Measurements from ENCODE around the gene PHOSPHO1.
"Not testable (repeated sequence)": the region's sequence is repeated elsewhere in the genome, so short reads cannot be mapped to it uniquely, and the experiment has no call there.

The PHOSPHO1 gene

DNA sequence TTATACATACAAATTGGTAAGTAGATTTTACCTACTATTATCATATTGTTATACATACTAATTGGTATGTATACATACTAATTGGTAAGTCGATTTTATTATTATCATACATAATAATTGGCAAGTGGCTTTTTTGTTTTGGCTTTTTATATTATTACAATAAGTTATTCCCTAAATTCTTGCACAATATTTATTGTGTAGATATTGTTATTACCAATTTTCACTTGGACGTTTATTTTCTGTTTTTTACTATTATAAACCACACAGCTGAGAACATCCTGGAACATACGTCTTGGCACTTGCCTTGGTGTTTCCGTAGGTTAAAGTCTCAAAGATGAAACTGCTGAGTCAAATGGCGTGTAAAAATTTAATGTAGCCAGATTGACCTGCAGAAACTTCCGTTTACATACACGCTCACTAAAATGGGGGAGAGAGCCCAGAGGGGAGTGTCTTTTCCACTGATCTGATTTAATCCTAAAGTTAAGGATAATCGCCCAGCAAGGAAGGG is 39.1 kb downstream of the PHOSPHO1 start:
- no peak for DNase-seq

DNA sequence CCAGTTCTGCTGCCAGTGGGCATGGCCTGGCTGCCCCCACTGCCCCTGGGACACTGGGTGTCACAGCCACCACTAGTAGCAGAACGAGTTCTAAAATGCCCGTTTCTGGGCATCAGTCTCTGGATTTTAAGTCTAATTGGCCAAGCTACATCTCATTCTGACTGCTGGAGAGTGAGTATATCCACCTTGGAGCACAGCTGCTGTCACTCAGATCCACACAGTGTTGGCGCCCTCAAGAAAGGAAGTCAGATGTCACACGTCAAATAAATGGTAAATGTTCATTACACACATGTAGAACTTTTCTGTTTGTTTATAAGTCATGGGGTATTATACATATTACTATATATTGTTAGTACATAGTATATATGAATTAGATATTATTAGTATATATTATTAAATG is 39.7 kb downstream of the PHOSPHO1 start:
- DNase-seq = no peak

DNA sequence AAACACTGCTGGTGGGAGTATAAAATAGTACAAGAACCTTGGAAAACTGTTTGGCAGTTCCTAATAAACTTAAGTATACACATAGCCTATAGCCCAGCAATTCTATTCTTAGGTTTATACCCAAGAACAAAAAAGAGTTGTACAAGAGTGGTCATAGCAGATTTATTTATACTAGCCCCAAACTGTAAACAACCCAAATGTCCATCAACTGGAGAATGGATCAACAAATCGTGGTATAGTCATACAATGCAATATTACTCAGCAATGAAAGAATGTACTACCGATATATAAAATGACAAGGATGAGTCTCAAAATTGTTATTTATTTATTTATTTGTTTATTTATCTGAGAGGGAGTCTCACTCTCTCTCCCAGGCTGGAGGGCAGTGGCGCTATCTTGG is 43.3 kb downstream of the PHOSPHO1 start:
- no peak for DNase-seq

DNA sequence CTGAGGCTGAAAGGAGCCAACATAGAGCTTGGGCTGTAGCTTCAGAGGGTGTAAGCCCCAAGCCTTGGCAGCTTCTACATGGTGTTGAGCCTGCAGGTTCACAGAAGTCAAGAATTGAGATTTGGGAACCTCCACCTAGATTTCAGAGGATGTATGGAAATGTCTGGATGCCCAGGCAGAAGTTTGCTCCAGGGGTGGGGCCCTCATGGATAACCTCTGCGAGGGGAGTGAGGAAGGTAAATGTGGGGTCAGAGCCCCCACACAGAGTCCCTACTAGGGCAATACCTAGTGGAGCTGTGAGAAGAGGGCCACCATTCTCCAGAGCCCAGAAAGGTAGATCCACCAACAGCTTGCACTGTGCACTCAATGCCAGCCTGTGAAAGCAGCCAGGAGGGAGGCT is 45.2 kb downstream of the PHOSPHO1 start:
- not testable (repeated sequence) for DNase-seq

DNA sequence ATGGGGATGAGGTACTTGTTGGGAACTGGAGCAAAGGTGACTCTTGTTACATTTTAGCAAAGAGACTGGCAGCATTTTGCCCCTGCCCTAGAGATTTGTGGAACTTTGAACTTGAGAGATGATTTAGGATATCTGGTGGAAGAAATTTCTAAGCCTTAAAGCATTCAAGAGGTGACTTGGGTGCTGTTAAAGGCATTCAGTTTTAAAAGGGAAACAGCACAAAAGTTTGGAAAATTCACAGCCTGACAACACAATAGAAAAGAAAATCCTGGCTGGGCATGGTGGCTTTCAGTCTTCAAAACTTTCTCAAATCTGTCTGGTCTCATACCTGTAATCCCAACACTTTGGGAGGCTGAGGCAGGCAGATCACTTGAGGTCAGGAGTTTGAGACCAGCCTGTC is 46.1 kb downstream of the PHOSPHO1 start:
- DNase-seq = not testable (repeated sequence)

DNA sequence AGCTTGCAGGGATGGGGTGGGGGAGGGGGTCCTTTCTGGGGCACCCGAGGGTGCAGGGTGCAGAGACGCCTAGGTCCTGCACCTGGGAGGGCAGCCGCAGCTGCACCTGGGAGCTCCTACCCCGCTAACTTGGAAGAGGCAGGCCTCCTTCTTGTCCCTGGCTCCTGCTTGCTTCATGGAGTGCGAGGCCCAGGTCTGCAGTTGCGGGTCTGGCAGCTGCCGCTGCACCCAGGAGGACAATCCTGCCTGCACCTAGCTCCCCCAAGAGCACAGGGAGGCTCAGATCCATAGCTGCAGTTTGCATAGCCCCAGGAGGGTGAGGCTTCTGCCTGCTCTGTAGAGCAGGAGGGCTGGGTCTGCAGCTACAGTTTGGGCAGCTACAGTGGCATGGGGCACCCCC is 46.8 kb downstream of the PHOSPHO1 start:
- DNase-seq = no peak

DNA sequence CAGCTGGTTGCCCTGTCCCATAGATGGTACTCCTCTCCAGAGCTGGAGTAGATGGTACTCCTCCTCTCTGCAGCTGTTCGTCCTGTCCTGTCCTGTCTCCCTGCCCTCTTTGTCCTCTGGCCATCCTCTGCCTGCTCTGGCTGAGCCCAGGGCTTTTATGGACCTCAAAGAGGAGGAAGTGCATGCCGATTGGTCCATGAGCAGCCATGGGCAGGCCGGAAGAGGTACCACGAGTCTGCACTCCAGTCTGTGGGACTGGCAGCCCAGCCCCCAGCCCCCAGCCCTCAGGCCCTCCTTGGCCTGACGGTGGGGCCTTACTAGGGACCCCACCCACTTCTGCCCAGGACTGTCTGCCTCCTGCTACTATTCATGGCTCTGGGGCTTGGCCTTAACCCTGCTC is 47.2 kb downstream of the PHOSPHO1 start:
- no peak for DNase-seq

DNA sequence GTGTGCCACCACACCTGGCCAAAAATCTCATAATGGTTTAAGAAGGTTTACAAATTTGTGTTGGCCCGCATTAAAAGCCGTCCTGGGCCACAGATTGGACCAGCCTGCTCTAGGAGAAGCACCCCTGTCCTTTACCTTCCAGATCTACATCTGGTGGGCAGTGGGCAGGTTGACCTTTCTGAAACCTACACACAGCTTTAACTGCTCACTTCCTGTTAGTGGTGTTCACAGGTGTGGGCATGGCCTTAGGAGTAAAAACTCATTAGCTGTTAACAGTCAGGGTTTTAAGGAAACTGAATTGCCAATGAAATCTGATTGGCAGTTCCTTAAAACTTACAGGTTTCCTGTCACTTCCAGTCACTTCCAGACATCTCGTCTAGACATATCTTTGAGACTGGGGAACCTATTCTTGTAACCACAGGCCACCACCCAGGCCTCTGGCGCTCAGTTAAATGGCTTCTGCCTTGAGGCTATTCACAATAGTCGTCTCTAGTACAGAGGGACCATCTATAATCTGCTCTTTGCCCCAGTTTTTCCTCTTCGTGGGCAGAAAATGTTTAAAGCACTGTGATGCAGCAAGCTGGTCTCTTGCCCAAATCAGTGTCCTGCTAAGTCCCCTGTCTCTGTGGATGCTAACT is 49.5 kb downstream of the PHOSPHO1 start:
- DNase-seq = no peak

DNA sequence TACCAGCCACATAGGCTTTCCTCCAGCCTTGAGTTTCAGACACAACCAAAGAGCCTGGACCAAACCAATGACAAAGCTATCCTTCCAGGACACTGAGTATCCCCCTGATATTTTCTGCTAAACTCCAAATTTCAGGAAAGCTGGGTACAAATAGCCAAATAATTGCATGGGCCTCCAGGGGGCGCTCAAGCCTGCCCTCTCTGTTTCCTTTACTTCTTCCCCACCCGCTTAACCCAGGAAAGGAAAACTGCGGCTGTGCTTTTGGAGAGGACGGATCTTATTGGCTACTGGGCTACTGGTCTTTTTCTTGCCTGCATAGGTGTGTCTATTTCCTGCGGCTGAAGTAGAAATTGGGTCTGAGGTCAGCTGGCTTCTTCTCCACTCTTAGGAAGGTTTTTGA is 50.3 kb downstream of the PHOSPHO1 start:
- peak; percentile 27 for DNase-seq

DNA sequence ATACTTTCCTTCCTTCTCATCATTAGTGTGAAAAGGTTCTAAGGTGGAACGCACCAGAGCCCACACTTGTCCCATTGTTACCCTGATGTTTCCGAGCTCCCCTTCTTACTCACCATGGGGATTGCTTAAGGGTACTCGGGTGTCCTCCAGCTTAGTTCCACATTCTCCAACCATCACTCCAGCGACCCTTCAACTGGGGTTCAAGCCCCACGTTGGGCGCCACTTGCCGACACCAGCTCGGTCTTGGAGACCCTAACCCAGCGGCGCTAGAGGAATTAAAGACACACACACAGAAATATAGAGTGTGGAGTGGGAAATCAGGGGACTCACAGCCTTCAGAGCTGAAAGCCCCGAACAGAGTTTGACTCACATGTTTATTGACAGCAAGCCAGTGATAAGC is 54.6 kb downstream of the PHOSPHO1 start:
- not testable (repeated sequence) for DNase-seq
